GM19238 (cell line): Measurements from ENCODE around the gene CREB3L2.
"Not testable (repeated sequence)": the region's sequence is repeated elsewhere in the genome, so short reads cannot be mapped to it uniquely, and the experiment has no call there.

Experiments
- DNase-seq: peaks from one replicate; pipeline ENCODE4 v3.0.0; 2011; ENCODE audit warnings: low spot score; ENCODE audit not compliant: insufficient read length

Gene CREB3L2

GRCh38 chr7:137846827-137847567, 154.9 kb downstream of the CREB3L2 start, which contains the start of gene DGKI:
Gene DGKI, minus strand, starts transcription at chr7:137846974.
- DNase-seq, result peak; percentile 39

- DNase-seq, result peak; percentile 6
Measured at GRCh38 chr7:137846549-137846826, 155.4 kb downstream of the CREB3L2 start.

- DNase-seq, result no peak
Measured at GRCh38 chr7:137844677-137845425, 157.0 kb downstream of the CREB3L2 start.

- DNase-seq, result no peak
Measured at GRCh38 chr7:137839903-137840779, 161.7 kb downstream of the CREB3L2 start.

- DNase-seq, result no peak
Measured at GRCh38 chr7:137838706-137839315, 163.1 kb downstream of the CREB3L2 start.

- DNase-seq, result no peak
Measured at GRCh38 chr7:137836541-137836940, 165.3 kb downstream of the CREB3L2 start.

- DNase-seq, result no peak
Measured at GRCh38 chr7:137836113-137836509, 165.8 kb downstream of the CREB3L2 start.

- DNase-seq, result no peak
Measured at GRCh38 chr7:137835486-137836112, 166.3 kb downstream of the CREB3L2 start.

- DNase-seq, result no peak
Measured at GRCh38 chr7:137834552-137834951, 167.3 kb downstream of the CREB3L2 start.

GRCh38 chr7:137832990-137833389, 168.9 kb downstream of the CREB3L2 start:
- DNase-seq, result not testable (repeated sequence)

- no peak for DNase-seq
Measured at GRCh38 chr7:137832382-137832781, 169.5 kb downstream of the CREB3L2 start.

- not testable (repeated sequence) for DNase-seq
Measured at GRCh38 chr7:137831555-137831954, 170.3 kb downstream of the CREB3L2 start.

GRCh38 chr7:137829337-137829992, 172.4 kb downstream of the CREB3L2 start:
- DNase-seq, result no peak

GRCh38 chr7:137828456-137828855, 173.4 kb downstream of the CREB3L2 start:
- no peak for DNase-seq

GRCh38 chr7:137825489-137825888, 176.4 kb downstream of the CREB3L2 start:
- no peak for DNase-seq
